Activated CD8-positive, alpha-beta T cell treated with anti-CD3 and anti-CD28 coated beads, Interleukin-2, amount 10 ng/mL, durations not matched to agents 7 days and 5 days (primary cell): ENCODE results near the gene PKP3. TPM values are rescaled to one million over a fixed set of nuclear protein-coding genes. Genes with fewer than 3 reads are reported as not detected.

ENCODE experiments used
- ATAC-seq: fragments of 150-1000 bp; cut with Tn5 transposase; one replicate; pipeline ENCODE4 v1.10.0; 2021; ENCODE audit warnings: moderate library complexity
- CTCF ChIA-PET: fragments of 350-600 bp; sonication (Branson Sonifier 250); formaldehyde crosslinking; loops from one replicate; lab custom pipeline; 2021; ENCODE audit warnings: antibody characterized with exemption; lab: Charles Lee
- POLR2A ChIA-PET: fragments of 350-600 bp; sonication (Branson Sonifier 250); formaldehyde crosslinking; loops from one replicate; lab custom pipeline; 2021; ENCODE audit warnings: antibody characterized with exemption; lab: Charles Lee
- DNase-seq: peaks from one replicate; pipeline ENCODE4 v3.0.0-alpha.2; 2020
- H3K27ac Mint-ChIP-seq: one replicate; pipeline ENCODE4 v1.8.0; 2021; ENCODE audit warnings: mild to moderate bottlenecking, mixed read lengths
- H3K27me3 Mint-ChIP-seq: one replicate; pipeline ENCODE4 v1.8.0; 2021; ENCODE audit warnings: low read depth, mixed read lengths
- H3K36me3 Mint-ChIP-seq: one replicate; pipeline ENCODE4 v1.8.0; 2021; ENCODE audit warnings: low read depth, mixed read lengths
- H3K4me1 Mint-ChIP-seq: one replicate; pipeline ENCODE4 v1.8.0; 2021; ENCODE audit warnings: low read depth, mixed read lengths
- H3K4me3 Mint-ChIP-seq: one replicate; pipeline ENCODE4 v1.8.0; 2021; ENCODE audit warnings: mild to moderate bottlenecking, mixed read lengths
- H3K9me3 Mint-ChIP-seq: one replicate; pipeline ENCODE4 v1.8.0; 2022; ENCODE audit warnings: mixed read lengths; ENCODE audit not compliant: insufficient read depth
- total RNA-seq, 2 experiments: library from RNA; stranded (reverse); gene quantifications; one replicate each; pipeline ENCODE4 v1.2.3, GENCODE V29; 2021

Gene PKP3
- total RNA-seq, 2 experiments from 2014 or later: 0.13 TPM; not detected in 1

DNA sequence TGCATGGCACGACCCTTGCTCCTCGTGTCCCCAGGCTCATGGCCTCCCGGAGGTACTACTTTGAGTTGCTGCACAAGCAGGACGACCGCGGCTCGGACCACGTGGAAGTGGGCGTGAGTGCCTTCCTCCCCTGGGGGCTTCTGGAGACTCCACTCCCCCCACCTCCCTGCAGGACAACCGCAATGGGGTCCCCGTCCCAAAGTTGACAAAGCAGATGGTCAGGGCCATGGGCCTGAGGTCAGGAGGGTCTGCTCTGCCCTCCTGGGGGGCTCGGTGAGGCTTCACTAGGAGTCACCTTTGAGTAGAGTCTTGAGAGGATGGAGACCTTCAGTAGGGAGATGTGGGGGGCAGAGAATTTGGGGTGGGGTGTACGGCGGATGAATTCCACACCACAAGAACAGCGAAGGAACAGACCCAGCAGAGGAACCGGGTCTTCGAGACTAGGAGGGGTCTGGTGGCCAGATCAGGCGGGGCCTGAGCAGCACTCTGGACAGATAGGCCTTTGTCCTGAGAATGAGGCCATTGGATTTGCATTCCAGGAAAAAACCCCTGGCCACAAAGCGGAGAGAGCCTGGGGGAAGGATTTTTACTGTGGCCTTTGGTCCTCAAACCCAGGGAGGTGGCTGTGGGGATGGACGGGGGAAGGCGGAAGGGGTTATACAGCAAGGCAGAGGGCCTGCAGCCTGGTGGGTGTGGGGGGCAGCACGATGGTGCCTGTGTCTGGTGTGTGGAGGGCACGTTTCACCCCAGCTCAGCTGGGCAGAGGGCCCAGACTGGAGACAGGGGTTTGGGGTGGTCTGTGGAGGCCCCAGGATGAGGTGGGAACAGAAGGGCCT lies 20.1 kb upstream of the PKP3 start:
- CTCF ChIA-PET: no interaction called here
- ATAC-seq: no peak
- Mint-ChIP-seq H3K4me3 (no peak overlapping the region), H3K4me1 (no peaks in the 10 kb centered on the region), H3K36me3 (peaks cover 6% of the 10 kb centered on the region), H3K27me3 (peaks cover 15% of the 10 kb centered on the region), H3K9me3 (no peaks in the 10 kb centered on the region), H3K27ac (peak overlapping the region; percentile 69)
- POLR2A ChIA-PET: no interaction called here
- no peak for DNase-seq

DNA sequence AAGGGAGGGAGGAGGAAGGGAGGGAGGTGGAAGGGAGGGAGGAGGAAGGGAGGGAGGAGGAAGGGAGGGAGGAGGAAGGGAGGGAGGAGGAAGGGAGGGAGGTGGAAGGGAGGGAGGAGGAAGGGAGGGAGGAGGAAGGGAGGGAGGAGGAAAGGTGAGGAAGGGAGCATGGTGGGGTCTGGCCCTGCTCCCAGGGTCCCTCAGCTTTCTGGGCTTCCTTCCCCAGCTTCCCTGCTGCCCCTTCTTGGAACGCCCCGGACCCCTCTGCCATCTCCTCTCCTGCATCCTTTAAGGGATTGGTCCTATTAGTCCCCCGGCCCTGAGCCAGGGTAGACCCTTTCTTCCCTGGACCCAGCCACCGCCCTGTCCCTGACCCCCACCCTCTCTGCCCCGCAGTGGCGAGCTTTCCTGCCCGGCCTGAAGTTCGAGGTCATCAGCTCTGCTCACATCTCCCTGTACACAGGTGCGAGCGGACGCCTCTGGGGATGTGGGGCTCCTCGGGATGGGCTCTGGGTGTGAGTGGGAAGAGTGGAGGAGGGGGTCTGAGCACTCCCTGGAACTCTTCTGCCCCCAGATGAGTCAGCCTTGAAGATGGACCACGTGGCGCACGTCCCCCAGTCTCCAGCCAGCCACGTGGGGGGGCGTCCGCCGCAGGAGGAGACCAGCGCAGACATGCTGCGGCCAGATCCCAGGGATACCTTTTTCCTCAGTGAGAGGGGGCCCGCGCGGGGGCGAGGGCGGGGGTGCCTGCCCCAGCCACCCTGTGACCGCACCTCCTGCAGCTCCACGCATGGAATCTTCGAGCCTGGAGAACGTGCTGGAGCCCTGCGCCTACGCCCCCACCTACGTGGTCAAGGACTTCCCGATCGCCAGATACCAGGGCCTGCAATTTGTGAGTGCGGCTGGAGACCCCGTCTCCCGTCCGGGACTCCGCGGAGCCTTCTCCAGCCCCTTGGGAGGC lies 18.7 kb upstream of the PKP3 start:
- H3K9me3 Mint-ChIP-seq: no peaks in the 10 kb centered on the region
- H3K36me3 Mint-ChIP-seq: peaks cover 6% of the 10 kb centered on the region
- POLR2A ChIA-PET: no interaction called here
- CTCF ChIA-PET: no interaction called here
- H3K27me3 Mint-ChIP-seq: peaks cover 10% of the 10 kb centered on the region
- H3K4me3 Mint-ChIP-seq: no peak overlapping the region
- ATAC-seq: no peak
- DNase-seq: no peak
- no peaks in the 10 kb centered on the region for H3K4me1 Mint-ChIP-seq
- peak overlapping the region; percentile 15 for H3K27ac Mint-ChIP-seq

DNA sequence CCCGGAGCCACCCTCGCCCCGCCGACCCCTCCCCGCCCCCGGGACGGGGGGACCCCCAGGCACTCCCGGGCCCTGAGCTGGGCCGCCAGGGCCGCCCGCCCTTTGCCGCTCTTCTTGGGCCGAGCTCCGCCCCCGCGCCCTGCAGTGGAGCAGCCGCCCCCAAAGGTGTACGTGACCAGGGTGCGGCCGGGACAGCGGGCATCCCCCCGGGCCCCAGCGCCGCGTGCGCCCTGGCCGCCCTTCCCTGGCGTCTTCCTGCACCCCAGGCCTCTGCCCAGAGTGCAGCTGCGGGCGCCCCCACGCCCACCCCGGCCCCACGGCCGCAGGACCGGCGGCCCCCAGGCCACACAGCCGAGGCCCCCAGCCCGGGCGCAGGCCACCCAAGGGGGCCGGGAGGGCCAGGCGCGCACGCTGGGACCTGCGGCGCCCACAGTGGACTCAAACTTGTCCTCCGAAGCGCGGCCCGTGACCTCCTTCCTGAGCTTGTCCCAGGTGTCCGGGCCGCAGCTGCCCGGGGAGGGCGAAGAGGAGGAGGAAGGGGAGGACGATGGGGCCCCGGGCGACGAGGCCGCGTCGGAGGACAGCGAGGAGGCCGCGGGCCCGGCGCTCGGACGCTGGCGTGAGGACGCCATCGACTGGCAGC lies 17.4 kb upstream of the PKP3 start:
- Mint-ChIP-seq H3K27me3 (no peaks in the 10 kb centered on the region), H3K4me1 (no peaks in the 10 kb centered on the region), H3K9me3 (no peaks in the 10 kb centered on the region), H3K36me3 (peaks cover 6% of the 10 kb centered on the region), H3K27ac (no peak overlapping the region), H3K4me3 (no peak overlapping the region)
- no peak for ATAC-seq
- POLR2A ChIA-PET: no interaction called here
- DNase-seq: no peak
- CTCF ChIA-PET: interaction anchor here (0.6 to 0.9 kb wide), 2 partner anchors 20 to 142 kb away, joined by 3 read pairs; no protein-coding TSS in a partner anchor

DNA sequence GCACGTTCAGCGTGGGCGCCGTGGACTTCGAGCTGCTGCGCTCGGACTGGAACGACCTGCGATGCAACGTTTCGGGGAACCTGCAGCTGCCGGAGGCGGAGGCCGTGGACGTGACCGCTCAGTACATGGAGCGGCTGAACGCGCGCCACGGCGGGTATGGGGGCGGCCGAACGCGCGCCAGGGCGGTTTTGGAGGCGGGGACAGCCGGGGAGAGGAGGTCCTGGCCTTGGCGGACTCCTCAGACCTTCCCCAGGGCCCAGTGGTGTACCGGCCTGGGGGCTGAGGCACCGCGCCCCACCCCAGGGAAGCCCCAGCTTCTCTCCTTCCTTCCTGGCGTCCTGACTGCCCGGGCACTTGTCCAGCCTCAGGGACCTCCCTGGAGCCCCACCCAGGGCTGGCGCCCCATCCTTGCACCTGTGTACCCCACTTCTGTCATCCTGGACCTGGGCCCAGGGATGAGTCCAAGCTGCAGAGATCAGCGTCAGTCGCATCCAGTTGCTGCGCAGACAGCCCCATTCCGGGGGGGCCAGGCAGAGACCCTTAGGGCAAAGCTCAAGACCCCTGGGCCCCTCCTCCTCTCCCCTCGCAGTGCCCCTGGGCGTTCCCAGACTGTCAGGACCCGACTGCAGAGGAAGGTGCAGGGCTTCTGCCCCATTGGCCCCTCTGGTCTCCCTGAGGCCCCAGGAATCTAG lies 16.7 kb upstream of the PKP3 start:
- Mint-ChIP-seq H3K27ac (no peak overlapping the region), H3K4me1 (peaks cover 5% of the 10 kb centered on the region), H3K4me3 (no peak overlapping the region), H3K36me3 (peaks cover 6% of the 10 kb centered on the region), H3K9me3 (no peaks in the 10 kb centered on the region), H3K27me3 (peaks cover 3% of the 10 kb centered on the region)
- ATAC-seq: no peak
- CTCF ChIA-PET: interaction anchor here (0.6 to 0.9 kb wide), 2 partner anchors 19 to 142 kb away, joined by 3 read pairs; no protein-coding TSS in a partner anchor
- no peak for DNase-seq
- POLR2A ChIA-PET: no interaction called here

DNA sequence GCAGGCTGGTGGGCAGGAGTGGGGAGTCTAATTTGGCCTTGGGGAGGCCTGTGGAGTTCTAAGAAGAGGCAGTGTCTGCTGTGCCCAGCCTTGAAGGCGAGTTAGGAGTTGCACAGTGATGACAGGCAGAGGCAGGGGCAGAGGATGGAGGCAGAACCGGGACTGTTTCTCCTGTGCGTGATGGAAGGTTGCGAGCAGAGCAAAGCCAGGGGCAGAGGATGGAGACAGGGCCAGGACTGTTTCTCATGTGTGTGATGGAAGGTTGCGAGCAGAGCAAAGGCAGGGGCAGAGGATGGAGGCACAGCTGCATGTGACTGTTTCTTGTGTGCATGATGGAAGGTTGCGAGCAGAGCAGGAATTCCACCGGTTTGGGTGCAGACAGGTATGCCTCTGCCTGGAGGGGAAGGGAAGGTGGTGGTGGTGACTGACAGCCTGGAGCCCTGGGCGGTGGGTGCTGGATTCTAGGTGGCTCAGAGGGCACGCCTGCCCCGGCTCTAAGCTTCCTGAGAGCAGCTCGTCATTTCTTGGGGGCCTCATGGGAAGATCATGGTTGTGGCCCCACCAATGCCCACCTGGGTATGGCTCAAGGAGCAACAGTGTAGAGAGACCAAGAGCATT lies 16.0 kb upstream of the PKP3 start:
- Mint-ChIP-seq H3K9me3 (no peaks in the 10 kb centered on the region), H3K4me1 (peaks cover 6% of the 10 kb centered on the region), H3K27ac (no peak overlapping the region), H3K27me3 (peaks cover 3% of the 10 kb centered on the region), H3K4me3 (no peak overlapping the region), H3K36me3 (peaks cover 6% of the 10 kb centered on the region)
- no peak for ATAC-seq
- no peak for DNase-seq
- CTCF ChIA-PET: no interaction called here
- POLR2A ChIA-PET: no interaction called here

DNA sequence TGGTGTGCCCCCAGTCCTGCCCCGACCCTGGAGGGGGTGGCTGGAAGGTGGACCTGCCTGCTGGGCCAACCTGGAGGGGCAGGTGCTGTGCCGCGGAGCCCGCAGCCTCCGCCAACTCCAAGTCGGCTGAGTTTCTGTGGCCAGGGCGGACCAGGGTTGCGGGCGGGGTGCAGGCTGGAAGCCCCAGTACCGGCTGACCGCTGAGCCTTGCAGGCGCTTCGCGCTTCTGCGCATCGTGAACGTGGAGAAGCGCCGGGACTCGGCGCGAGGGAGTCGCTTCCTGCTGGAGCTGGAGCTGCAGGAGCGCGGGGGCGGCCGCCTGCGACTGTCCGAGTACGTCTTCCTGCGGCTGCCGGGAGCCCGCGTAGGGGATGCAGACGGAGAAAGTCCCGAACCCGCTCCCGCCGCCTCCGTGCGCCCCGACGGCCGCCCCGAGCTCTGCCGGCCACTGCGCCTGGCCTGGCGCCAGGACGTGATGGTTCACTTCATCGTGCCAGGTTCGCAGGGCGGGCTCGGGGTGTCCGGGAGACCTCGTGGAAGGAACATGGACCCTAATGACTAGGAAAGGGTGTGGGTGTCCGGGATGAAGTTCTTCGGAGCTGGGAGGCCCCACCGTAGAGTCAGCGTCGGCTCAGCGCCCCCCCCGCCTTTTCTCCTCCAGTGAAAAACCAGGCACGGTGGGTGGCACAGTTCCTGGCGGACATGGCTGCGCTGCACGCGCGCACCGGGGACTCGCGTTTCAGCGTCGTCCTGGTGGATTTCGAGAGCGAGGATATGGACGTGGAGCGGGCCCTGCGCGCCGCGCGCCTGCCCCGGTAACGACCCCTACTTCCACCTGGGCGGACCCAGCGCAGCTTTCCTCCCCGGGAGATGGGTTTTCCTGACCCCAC lies 14.6 kb upstream of the PKP3 start:
- Mint-ChIP-seq H3K27me3 (peaks cover 3% of the 10 kb centered on the region), H3K27ac (no peak overlapping the region), H3K4me3 (no peak overlapping the region), H3K9me3 (no peaks in the 10 kb centered on the region), H3K36me3 (no peaks in the 10 kb centered on the region), H3K4me1 (peaks cover 6% of the 10 kb centered on the region)
- ATAC-seq (no peak), DNase-seq (no peak)
- CTCF ChIA-PET: no interaction called here
- POLR2A ChIA-PET: interaction anchor here (0.9 kb wide), 1 partner anchor 202 kb away, joined by 3 read pairs; no protein-coding TSS in a partner anchor

DNA sequence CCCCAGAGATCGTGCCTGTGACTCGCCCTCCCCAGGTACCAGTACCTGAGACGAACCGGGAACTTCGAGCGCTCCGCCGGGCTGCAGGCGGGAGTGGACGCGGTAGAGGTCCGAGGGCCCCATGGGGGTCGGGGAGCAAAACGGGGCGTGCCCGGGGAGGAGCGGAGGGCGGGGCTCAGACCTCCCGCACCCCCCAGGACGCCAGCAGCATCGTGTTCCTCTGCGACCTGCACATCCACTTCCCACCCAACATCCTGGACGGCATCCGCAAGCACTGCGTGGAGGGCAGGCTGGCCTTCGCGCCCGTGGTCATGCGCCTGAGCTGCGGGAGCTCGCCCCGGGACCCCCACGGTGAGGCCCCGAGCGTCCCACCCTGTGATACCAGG lies 13.9 kb upstream of the PKP3 start:
- peaks cover 3% of the 10 kb centered on the region for H3K27me3 Mint-ChIP-seq
- DNase-seq (no peak), ATAC-seq (no peak)
- H3K4me1 Mint-ChIP-seq: peaks cover 6% of the 10 kb centered on the region
- ChIA-PET POLR2A (interaction anchor here (0.9 kb wide), 1 partner anchor 201 kb away, joined by 3 read pairs; no protein-coding TSS in a partner anchor), CTCF (no interaction called here)
- no peak overlapping the region for H3K4me3 Mint-ChIP-seq
- H3K36me3 Mint-ChIP-seq: no peaks in the 10 kb centered on the region
- no peaks in the 10 kb centered on the region for H3K9me3 Mint-ChIP-seq
- H3K27ac Mint-ChIP-seq: no peak overlapping the region

DNA sequence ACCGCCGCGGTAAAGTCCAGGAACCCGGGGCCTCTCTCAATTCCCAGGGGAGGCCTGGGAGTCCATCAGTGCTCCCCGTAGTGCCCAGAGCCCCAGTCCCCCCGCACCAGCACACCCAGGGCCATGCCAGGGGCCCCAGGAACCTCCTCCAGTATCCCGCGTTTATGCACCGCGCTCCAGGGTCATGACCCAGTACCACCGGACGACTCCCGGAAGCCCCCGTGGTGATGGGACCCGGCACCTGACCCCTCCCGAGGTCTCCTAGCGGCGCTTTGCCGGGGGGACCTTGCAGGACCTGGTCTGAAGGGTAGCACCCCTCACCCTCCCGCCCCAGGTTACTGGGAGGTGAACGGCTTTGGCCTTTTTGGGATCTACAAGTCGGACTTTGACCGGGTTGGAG lies 13.5 kb upstream of the PKP3 start:
- ChIA-PET CTCF (no interaction called here), POLR2A (no interaction called here)
- H3K27ac Mint-ChIP-seq: no peak overlapping the region
- H3K9me3 Mint-ChIP-seq: no peaks in the 10 kb centered on the region
- peaks cover 6% of the 10 kb centered on the region for H3K4me1 Mint-ChIP-seq
- no peak for DNase-seq
- H3K27me3 Mint-ChIP-seq: peaks cover 3% of the 10 kb centered on the region
- ATAC-seq: no peak
- H3K36me3 Mint-ChIP-seq: no peaks in the 10 kb centered on the region
- no peak overlapping the region for H3K4me3 Mint-ChIP-seq

DNA sequence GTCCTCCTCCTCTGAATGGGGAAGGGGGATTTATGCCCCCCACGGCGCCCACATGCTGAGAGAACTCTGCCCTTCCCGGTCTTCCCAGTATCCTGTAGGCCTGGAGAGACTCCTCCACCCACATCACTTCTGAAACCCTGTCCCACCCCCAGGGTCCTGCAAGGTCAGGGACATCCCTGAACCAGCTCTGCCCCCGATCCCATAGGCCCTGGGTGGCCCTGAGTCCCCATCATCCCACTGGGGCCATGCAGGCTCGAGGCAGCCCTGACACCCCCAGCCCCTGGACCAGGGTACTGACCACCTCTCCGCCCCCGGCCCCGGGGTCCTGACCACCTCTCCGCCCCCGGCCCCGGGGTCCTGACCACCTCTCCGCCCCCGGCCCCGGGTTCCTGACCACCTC lies 13.0 kb upstream of the PKP3 start:
- ChIA-PET CTCF (no interaction called here), POLR2A (no interaction called here)
- peaks cover 3% of the 10 kb centered on the region for H3K27me3 Mint-ChIP-seq
- ATAC-seq: no peak
- no peak overlapping the region for H3K27ac Mint-ChIP-seq
- no peak overlapping the region for H3K4me3 Mint-ChIP-seq
- H3K4me1 Mint-ChIP-seq: peaks cover 6% of the 10 kb centered on the region
- no peaks in the 10 kb centered on the region for H3K9me3 Mint-ChIP-seq
- no peak for DNase-seq
- no peaks in the 10 kb centered on the region for H3K36me3 Mint-ChIP-seq

DNA sequence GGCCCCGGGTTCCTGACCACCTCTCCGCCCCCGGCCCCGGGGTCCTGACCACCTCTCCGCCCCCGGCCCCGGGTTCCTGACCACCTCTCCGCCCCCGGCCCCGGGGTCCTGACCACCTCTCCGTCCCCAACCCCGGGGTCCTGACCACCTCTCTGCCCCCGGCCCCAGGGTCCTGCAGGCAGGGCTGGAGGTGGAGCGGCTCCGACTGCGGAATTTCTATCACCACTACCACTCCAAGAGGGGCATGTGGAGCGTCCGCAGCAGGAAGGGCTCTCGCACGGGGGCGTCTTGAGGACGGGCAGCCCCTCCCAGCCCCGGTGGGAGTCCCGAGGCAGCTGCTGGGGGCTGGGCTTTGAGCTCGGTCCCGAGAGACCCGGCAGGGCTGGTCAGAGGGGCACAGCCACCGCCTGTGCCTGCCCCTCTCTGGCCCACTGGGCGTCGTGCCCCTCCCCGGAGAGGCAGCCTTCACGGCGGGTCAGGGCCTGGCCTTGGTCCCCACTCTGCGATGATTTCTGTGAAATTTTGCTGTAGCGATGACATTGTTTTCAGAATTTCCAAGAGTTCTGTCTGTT lies 12.4 kb upstream of the PKP3 start:
- Mint-ChIP-seq H3K36me3 (no peaks in the 10 kb centered on the region), H3K27ac (no peak overlapping the region), H3K27me3 (peaks cover 3% of the 10 kb centered on the region), H3K4me1 (peaks cover 6% of the 10 kb centered on the region), H3K4me3 (no peak overlapping the region), H3K9me3 (no peaks in the 10 kb centered on the region)
- ChIA-PET CTCF (no interaction called here), POLR2A (no interaction called here)
- ATAC-seq (no peak), DNase-seq (no peak)
